CD4-positive, alpha-beta T cell treated with Interleukin-12 subunit alpha and Interleukin-12 subunit beta, for 1 hour (primary cell): ENCODE results near the gene TMEM181.

Experiments used
- DNase-seq: peaks from one replicate; pipeline ENCODE4 v3.0.0-alpha.2; 2020

Gene TMEM181

GRCh38 chr6:158565482-158566040 is 5.7 kb downstream of the TMEM181 start:
- no peak for DNase-seq

GRCh38 chr6:158566207-158566818 is 6.4 kb downstream of the TMEM181 start:
- DNase-seq: no peak

GRCh38 chr6:158567152-158567551 is 7.3 kb downstream of the TMEM181 start:
- no peak for DNase-seq

GRCh38 chr6:158567871-158568401 is 8.0 kb downstream of the TMEM181 start:
- DNase-seq: peak; percentile 19

GRCh38 chr6:158568549-158568948 is 8.7 kb downstream of the TMEM181 start:
- no peak for DNase-seq

GRCh38 chr6:158569036-158569435 is 9.1 kb downstream of the TMEM181 start:
- no peak for DNase-seq

GRCh38 chr6:158570681-158570962 is 10.7 kb downstream of the TMEM181 start:
- no peak for DNase-seq

- DNase-seq: no peak
Measured at GRCh38 chr6:158571826-158572652, 12.1 kb downstream of the TMEM181 start.

GRCh38 chr6:158572653-158573541 is 13.0 kb downstream of the TMEM181 start:
- no peak for DNase-seq

- DNase-seq: no peak
Measured at GRCh38 chr6:158573542-158573931, 13.6 kb downstream of the TMEM181 start.

- DNase-seq: no peak
Measured at GRCh38 chr6:158574800-158575199, 14.9 kb downstream of the TMEM181 start.

GRCh38 chr6:158575550-158575949 is 15.7 kb downstream of the TMEM181 start:
- no peak for DNase-seq

GRCh38 chr6:158584236-158584651 is 24.4 kb downstream of the TMEM181 start:
- DNase-seq: no peak

- no peak for DNase-seq
Measured at GRCh38 chr6:158586652-158587051, 26.8 kb downstream of the TMEM181 start.

- no peak for DNase-seq
Measured at GRCh38 chr6:158589366-158589765, 29.5 kb downstream of the TMEM181 start.

- DNase-seq: no peak
Measured at GRCh38 chr6:158591134-158591809, 31.4 kb downstream of the TMEM181 start.

GRCh38 chr6:158591810-158592209 is 31.9 kb downstream of the TMEM181 start:
- DNase-seq: no peak

GRCh38 chr6:158593670-158594069 is 33.8 kb downstream of the TMEM181 start:
- no peak for DNase-seq

GRCh38 chr6:158595223-158595622 is 35.3 kb downstream of the TMEM181 start:
- peak; percentile 31 for DNase-seq

GRCh38 chr6:158596861-158597260 is 37.0 kb downstream of the TMEM181 start:
- DNase-seq: no peak

- DNase-seq: no peak
Measured at GRCh38 chr6:158597565-158597964, 37.7 kb downstream of the TMEM181 start.

GRCh38 chr6:158599635-158600034 is 39.7 kb downstream of the TMEM181 start:
- no peak for DNase-seq
